PC-3 (cell line): ENCODE measurements around the gene SLC35F3. TPM values are rescaled to one million over a fixed set of nuclear protein-coding genes. Genes with fewer than 3 reads are reported as not detected.

Experiments
- ATAC-seq: fragments of 200-7000 bp; cut with Tn5 transposase; 2 replicates; pipeline ENCODE4 v1.9.1; 2020; ENCODE audit warnings: mild to moderate bottlenecking, moderate library complexity
- BruUV-seq: library from RNA; stranded (reverse); fragments of 400-500 nt; replicated peaks from 2 replicates; lab custom pipeline; 2021; lab: Mats Ljungman, UMichigan
- CTCF ChIA-PET: fragments of 300-600 bp; sonication (Branson Sonifier 250); formaldehyde crosslinking; loops from one replicate; lab custom pipeline; 2022; ENCODE audit warnings: antibody characterized with exemption; lab: Charles Lee
- POLR2A ChIA-PET: fragments of 300-600 bp; sonication (Branson Sonifier 250); formaldehyde crosslinking; loops from one replicate; lab custom pipeline; 2022; ENCODE audit warnings: antibody characterized with exemption; ENCODE audit not compliant: unreplicated experiment; lab: Charles Lee
- DNase-seq: peaks from one replicate; pipeline ENCODE4 v3.0.0-alpha.2; 2015
- H2AFZ ChIP-seq: fragments of 300-600 bp; sonication (generic); 2 replicates; pipeline ENCODE4 v1.6.0; 2016; ENCODE audit warnings: antibody characterized with exemption, low read length
- H3F3A ChIP-seq: fragments of 300-600 bp; sonication (generic); one replicate; pipeline ENCODE4 v1.6.0; 2017; ENCODE audit warnings: antibody characterized with exemption, low read length, control low read depth, mild to moderate bottlenecking; ENCODE audit not compliant: unreplicated experiment
- H3K27ac ChIP-seq: fragments of 300-600 bp; sonication (generic); 2 replicates; pipeline ENCODE4 v1.5.1; 2016; ENCODE audit warnings: mild to moderate bottlenecking, low read length
- H3K27me3 ChIP-seq: fragments of 300-600 bp; sonication (generic); 2 replicates; pipeline ENCODE4 v1.6.1; 2016; ENCODE audit warnings: low read length, mixed read lengths
- H3K36me3 ChIP-seq: fragments of 300-600 bp; sonication (generic); 2 replicates; pipeline ENCODE4 v1.6.1; 2016; ENCODE audit warnings: low read depth, mixed run types, low read length, mixed read lengths
- H3K4me1 ChIP-seq: fragments of 300-600 bp; sonication (generic); 2 replicates; pipeline ENCODE4 v1.5.1; 2016; ENCODE audit warnings: low read length; ENCODE audit not compliant: insufficient read depth
- H3K4me2 ChIP-seq: fragments of 300-600 bp; sonication (generic); 2 replicates; pipeline ENCODE4 v1.6.0; 2016; ENCODE audit warnings: low read length
- H3K4me3 ChIP-seq: fragments of 300-600 bp; sonication (generic); 2 replicates; pipeline ENCODE4 v1.5.1; 2016; ENCODE audit warnings: mild to moderate bottlenecking, low read length, mixed read lengths
- H3K79me2 ChIP-seq: fragments of 300-600 bp; sonication (generic); 2 replicates; pipeline ENCODE4 v1.6.1; 2017; ENCODE audit warnings: low read length, mixed read lengths
- H3K9ac ChIP-seq: fragments of 300-600 bp; sonication (generic); 2 replicates; pipeline ENCODE4 v1.6.0; 2016; ENCODE audit warnings: mild to moderate bottlenecking, low read length
- H3K9me2 ChIP-seq: fragments of 300-600 bp; sonication (generic); replicated peaks from 2 replicates; pipeline ENCODE4 v1.6.1; 2016; ENCODE audit warnings: mixed run types, low read length, mixed read lengths
- H3K9me3 ChIP-seq: fragments of 300-600 bp; sonication (generic); 2 replicates; pipeline ENCODE4 v1.6.1; 2016; ENCODE audit warnings: low read length, mixed read lengths
- H4K20me1 ChIP-seq: fragments of 300-600 bp; sonication (generic); 2 replicates; pipeline ENCODE4 v1.6.1; 2016; ENCODE audit warnings: low read length, mixed read lengths
- CTCF ChIP-seq: fragments of 300-600 bp; sonication (generic); conservative IDR thresholded peaks from 2 replicates; pipeline ENCODE4 v1.5.1; 2017; ENCODE audit warnings: antibody characterized with exemption, low read depth, mild to moderate bottlenecking, low read length
- EZH2 ChIP-seq: fragments of 300-600 bp; sonication (generic); IDR thresholded peaks from one replicate; pipeline ENCODE4 v1.6.1; 2017; ENCODE audit warnings: antibody characterized with exemption, mild to moderate bottlenecking, low read length; ENCODE audit not compliant: unreplicated experiment
- EZH2phosphoT487 ChIP-seq: fragments of 300-600 bp; sonication (generic); IDR thresholded peaks from 2 replicates; pipeline ENCODE4 v1.6.1; 2018; ENCODE audit warnings: mild to moderate bottlenecking, antibody characterized with exemption, low read length, borderline replicate concordance
- intact Hi-C: fragments of 100-400 bp; cut with micrococcal nuclease; formaldehyde crosslinking; loops from 2 replicates; pipeline ENCODE4 v1.9.0; 2023
- total RNA-seq: library from RNA; depleted of rRNA; stranded (reverse); fragments of >200 nt; gene quantifications from 2 replicates; pipeline ENCODE4 v1.2.3, GENCODE V29; 2014

The SLC35F3 gene
- total RNA-seq, 1 experiment from 2014 or later = 17.7 TPM

- POLR2A ChIA-PET = no interaction called here
- no peaks in the 10 kb centered on the region for H3K9me2 ChIP-seq
- H3K27me3 ChIP-seq = no peaks in the 10 kb centered on the region
- TF ChIP-seq EZH2phosphoT487 = no peak
- TF ChIP-seq CTCF = no peak
- TF ChIP-seq EZH2 = no peak
- no peaks in the 10 kb centered on the region for H4K20me1 ChIP-seq
- no peak overlapping the region for H3K4me3 ChIP-seq
- H3K79me2 ChIP-seq = no peaks in the 10 kb centered on the region
- 0 out of 2 replicates have a peak overlapping the region, but pooled peaks have one; percentile 10 for H3K27ac ChIP-seq
- no peak overlapping the region for H3K9ac ChIP-seq
- no peaks in the 10 kb centered on the region for H3F3A ChIP-seq
- no peak overlapping the region for H2AFZ ChIP-seq
- H3K4me1 ChIP-seq = peaks cover 8% of the 10 kb centered on the region; the same call in 1 of the 2 replicates
- BruUV-seq = no TSS peak
- H3K9me3 ChIP-seq = no peaks in the 10 kb centered on the region
- DNase-seq = peak; percentile 30
- H3K4me2 ChIP-seq = no peak overlapping the region
- CTCF ChIA-PET = no interaction called here
- intact Hi-C loops = no loop called here
- H3K36me3 ChIP-seq = no peaks in the 10 kb centered on the region
- ATAC-seq = no peak
Observed at GRCh38 chr1:234132795-234133194, 228.3 kb downstream of the SLC35F3 start.

- no TSS peak for BruUV-seq
- TF ChIP-seq EZH2phosphoT487 (no peak), CTCF (no peak), EZH2 (no peak)
- no peaks in the 10 kb centered on the region for H4K20me1 ChIP-seq
Observed at GRCh38 chr1:234134878-234135277, 230.4 kb downstream of the SLC35F3 start.

GRCh38 chr1:234135501-234135900 is 231.0 kb downstream of the SLC35F3 start:
- Histone ChIP-seq H3K9me2 (no peaks in the 10 kb centered on the region), H3K4me2 (no peak overlapping the region), H3K9ac (no peak overlapping the region), H3K9me3 (no peaks in the 10 kb centered on the region), H2AFZ (no peak overlapping the region), H3K27me3 (no peaks in the 10 kb centered on the region), H4K20me1 (no peaks in the 10 kb centered on the region), H3K4me1 (peaks cover 17% of the 10 kb centered on the region), H3K36me3 (no peaks in the 10 kb centered on the region), H3K27ac (no peak overlapping the region), H3K4me3 (no peak overlapping the region), H3F3A (no peaks in the 10 kb centered on the region), H3K79me2 (no peaks in the 10 kb centered on the region)
- ChIA-PET CTCF (no interaction called here), POLR2A (no interaction called here)
- TF ChIP-seq EZH2 = no peak
- TF ChIP-seq EZH2phosphoT487 = no peak
- TF ChIP-seq CTCF = no peak
- intact Hi-C loops = no loop called here
- no TSS peak for BruUV-seq
- no peak for DNase-seq
- no peak for ATAC-seq

More at GRCh38 chr1:234134878-234135277, 230.4 kb downstream of the SLC35F3 start:
- no peaks in the 10 kb centered on the region for H3K9me3 ChIP-seq
- no peaks in the 10 kb centered on the region for H3F3A ChIP-seq
- DNase-seq (no peak), ATAC-seq (no peak)
- peaks cover 14% of the 10 kb centered on the region for H3K4me1 ChIP-seq
- no peaks in the 10 kb centered on the region for H3K27me3 ChIP-seq
- H3K4me2 ChIP-seq = no peak overlapping the region
- H3K9me2 ChIP-seq = no peaks in the 10 kb centered on the region
- H2AFZ ChIP-seq = no peak overlapping the region
- ChIA-PET POLR2A (no interaction called here), CTCF (no interaction called here)
- no peak overlapping the region for H3K27ac ChIP-seq
- H3K4me3 ChIP-seq = no peak overlapping the region
- intact Hi-C loops = no loop called here
- no peaks in the 10 kb centered on the region for H3K79me2 ChIP-seq
- no peak overlapping the region for H3K9ac ChIP-seq
- H3K36me3 ChIP-seq = no peaks in the 10 kb centered on the region
